HG02938 (cell line): ENCODE results near the gene TMEM269.

Experiments used
- ATAC-seq: cut with Tn5 transposase; IDR thresholded peaks from one replicate; pipeline ENCODE4 v1.9.1; 2021; ENCODE audit warnings: mild to moderate bottlenecking, moderate library complexity; ENCODE audit not compliant: unreplicated experiment

TMEM269 gene

DNA sequence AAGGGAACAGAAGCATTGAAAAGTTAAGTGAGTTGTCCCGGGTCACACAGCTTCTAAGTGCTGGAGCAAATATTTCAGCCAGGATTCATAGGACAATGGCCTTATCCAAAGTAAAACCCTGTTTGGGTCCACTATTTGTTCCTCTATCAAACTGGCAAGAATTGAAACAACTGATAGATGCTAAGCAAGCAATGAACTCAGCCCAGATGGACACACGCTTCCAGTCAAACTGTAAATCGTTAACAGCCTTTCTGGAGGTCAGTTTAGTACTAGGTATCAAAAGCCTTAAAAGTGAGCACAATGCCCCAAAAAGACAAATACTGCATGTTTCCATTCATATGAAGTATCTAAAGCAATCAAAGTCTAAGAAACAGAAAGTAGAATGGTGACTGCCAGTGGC is 33.2 kb downstream of the TMEM269 start:
- no peak for ATAC-seq

DNA sequence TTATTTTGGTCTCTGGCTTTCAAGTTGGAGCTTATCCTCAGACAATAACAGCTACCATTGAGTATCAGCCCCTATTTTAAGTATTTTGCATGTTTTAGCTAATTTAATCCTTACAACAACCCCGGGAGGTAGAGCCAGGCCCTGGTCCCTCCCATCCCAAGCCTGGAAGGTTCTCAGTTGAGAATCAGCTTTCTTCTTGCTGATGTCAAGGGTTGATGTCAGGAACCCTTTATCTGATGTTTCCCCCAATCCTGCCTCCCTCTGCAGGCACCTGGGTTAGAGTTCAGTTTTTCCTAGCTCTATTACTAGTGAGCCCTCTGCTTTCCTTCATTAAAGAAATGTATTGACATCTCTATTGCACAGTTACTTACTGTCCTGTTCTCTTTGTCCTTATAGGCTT is 36.0 kb downstream of the TMEM269 start:
- no peak for ATAC-seq

DNA sequence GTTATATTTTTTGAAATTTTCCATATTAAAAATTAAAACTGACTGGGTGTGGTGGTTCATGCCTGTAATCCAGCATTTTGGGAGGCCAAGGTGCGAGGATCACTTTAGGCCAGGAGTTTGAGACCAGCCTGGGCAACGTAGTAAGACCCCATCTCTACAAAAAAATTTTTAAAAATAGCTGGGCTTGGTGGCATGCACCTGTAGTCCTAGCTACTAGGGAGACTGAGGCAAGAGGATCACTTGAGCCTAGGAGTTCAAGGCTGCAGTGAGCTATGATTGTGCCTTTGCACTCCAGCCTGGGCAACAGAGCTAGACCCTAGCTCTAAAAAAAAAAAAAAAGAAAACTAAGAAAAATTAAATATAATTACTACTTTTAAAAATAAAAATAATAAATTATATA is 36.9 kb downstream of the TMEM269 start:
- ATAC-seq, result no peak

DNA sequence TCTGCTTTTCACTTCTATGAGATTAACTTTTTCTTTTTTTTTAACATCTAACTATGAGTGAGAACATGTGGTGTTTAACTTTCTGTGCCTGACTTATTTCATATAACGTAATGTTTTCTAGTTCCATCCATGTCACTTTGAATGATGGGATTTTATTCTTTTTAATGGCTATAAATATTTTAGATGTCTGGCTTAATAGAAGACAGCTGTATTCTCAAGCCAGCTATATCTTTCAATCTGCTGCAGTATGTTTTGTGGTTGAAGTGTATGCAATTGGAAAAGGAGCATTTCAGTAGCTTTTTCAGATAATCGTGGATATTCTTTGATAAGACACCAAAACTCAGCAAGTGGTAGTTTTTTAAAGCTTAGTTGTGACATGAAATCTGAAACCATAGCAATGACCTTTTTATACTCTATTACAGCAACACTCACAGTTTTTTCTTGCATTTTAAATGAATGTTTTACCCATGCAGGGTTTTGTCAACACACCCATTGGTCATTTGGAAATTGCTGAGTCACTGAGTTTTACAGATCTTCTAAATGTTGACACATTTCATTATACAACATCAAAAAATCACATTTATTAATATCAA is 38.1 kb downstream of the TMEM269 start:
- no peak for ATAC-seq

DNA sequence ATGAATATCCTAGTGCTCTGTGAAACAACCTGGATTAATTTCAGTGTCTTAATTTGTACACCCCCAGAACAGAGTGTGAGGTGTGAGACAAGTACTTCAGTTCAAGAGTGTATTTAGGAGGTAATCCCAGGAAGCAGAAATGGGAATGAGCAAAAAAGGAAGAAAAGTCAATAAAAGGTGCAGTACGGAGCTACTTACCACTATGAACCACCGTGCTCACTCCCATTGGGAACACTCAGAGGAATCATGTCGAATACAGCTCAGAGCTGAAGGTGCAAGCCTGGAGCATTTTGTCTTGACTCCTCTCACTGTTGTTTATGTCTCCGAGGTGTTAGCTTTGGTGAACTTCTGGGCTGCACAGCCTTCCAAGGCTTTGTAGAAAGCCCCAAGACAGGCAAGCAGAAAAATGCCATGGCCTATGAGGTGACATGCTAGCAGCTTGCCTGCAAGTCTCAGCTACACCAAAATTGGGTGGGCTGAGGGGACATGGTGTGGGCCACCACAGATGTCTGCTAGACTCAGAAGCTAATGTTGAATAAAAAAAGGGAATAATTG is 39.8 kb downstream of the TMEM269 start:
- no peak for ATAC-seq

DNA sequence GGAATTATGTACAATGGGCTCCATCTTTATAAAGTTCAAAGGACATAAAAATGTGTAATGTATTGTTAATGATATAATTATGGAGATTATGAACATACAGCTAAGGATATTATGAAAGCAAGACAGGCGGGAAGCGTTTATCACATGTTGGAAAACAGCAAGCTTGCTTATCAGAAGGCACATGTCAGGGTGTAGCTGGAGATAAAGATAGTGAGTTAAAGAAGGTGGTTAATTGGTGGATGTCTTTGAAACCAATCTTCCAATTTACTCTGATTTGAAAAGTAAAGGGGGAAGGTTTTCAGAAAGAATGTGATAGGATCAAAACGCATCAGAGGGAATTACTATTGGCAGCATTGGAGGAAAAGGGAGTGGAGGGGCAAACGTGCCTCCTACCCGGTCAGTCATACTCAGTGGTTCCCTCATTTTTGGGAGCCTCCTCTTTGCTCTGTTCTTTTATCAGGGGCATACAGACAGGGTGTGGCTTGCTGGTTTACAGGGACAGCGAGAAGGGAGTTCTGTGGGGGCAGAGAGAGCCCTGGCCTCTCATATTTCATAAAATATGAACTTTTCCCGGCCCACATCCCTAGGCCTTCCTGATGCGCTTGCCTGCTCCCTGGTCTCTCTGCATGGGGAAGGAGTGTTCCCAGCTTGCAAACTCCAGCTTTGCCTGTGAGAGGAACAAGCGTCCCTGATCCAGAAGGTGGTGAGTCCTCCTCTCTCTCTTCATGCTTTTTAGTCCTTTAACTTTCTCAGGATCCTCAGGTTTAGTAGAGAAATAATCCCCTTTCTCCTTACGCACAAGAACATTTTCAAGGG is 40.5 kb downstream of the TMEM269 start:
- no peak for ATAC-seq

DNA sequence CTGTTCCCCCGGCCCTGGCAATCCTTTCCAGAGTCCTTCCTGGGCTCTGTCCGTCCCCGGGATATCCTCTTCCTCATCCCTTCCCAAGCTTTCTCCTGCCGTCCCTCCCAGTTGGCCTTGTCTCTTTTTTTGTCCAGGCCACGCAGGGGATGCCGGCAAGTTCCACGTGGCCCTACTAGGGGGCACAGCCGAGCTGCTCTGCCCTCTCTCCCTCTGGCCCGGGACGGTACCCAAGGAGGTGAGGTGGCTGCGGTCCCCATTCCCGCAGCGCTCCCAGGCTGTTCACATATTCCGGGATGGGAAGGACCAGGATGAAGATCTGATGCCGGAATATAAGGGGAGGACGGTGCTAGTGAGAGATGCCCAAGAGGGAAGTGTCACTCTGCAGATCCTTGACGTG is 45.8 kb downstream of the TMEM269 start:
- ATAC-seq, result no peak

DNA sequence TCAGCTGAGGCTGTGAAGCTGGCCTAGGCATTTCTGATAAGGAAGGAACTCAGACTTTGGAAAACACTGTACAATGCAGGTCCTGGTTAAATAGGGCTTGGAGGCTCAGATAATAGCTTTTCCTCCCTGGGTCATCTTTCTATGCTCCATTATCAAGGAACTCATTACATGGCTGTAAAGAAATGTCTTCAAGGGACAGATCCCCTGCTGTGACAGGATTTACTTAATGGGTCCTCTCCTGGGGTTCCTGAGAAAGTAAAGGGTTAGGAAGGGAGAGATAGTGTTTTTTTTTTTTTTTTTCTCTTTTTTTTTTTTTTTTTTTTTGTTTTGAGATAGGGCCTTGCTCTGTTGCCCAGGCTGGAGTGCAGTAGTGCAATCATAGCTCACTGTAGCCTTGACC is 46.5 kb downstream of the TMEM269 start:
- ATAC-seq, result no peak

DNA sequence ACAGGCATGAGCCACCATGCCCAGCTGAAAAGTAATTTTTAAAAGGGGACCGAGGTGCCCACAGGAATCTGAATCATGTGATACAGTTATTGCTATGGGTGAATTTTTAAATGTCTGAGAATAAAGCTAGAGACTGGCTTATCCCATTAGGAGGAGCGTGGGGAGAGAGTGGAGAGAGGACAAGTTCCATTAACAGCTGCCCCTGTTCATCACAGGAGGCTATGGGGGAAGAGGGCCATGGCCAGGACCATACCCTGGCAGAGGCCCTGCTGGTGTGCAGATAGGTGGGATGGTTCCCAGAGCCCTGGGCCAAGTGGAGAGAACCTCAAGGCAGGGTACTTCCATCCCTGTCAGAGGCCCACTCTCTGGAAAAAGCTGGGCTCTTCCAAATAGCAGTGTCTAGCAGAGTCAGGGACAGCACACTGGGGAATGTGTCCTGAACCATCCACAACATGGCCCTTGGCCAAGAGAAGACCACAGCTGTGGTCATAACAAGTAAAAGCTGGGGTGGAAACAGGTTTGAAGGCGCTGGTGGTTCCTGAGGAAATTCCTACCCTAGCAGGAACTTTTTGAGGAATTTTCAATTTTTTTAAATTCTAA is 48.0 kb downstream of the TMEM269 start:
- no peak for ATAC-seq

DNA sequence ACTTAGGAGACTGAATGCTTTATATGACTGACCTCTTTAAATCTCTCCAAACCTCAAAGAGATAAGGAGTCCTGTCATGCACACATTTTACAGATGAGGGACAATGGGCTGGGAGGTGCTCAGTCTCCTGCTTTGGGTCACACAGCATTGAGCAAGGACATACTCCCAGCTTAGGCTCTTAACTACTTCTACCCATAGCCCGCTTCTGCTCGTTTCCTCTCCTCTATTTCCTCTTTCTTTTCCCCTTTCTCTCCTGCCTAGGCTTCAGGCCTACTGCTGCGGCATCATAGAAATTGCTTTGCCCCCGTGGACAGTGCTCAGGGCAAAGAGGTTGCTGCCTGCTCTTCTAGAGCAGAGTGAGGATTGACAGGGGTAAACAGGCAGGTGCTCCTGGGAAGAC is 49.2 kb downstream of the TMEM269 start:
- ATAC-seq, result no peak

DNA sequence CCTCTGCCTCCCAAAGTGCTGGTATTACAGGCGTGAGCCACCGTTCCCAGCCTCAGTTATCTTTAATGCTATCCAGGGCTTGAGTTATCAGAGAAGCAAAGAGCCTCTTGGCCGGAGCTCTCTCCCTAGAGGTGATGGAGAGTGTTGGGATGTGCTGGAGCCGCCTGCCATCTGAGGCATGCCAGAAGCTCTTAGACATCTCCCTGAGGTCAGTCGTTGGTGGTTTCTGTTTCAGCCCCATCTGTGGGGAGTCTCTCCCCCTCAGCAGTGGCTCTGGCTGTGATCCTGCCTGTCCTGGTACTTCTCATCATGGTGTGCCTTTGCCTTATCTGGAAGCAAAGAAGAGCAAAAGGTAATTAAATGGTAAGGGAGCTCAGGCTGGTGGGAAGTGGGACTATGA is 50.0 kb downstream of the TMEM269 start:
- no peak for ATAC-seq

DNA sequence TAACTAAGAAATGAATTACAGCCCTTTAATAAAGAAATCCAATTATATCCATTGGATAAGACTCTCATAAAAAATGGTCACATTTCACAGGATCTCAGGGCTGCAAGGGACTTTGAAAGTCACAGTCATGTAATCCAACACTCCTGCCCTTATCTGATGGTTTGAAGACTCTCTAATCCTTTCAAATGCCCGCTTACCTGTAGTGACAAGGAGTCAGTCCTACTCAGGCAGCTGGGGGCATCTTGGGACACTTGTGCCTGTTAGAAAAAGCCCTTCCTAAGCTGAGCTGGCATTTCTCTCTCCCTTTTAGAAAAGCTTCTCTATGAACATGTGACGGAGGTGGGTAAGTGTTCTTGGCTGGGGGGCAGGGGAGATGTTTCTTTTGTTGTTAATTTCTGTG is 50.6 kb downstream of the TMEM269 start:
- ATAC-seq, result no peak

DNA sequence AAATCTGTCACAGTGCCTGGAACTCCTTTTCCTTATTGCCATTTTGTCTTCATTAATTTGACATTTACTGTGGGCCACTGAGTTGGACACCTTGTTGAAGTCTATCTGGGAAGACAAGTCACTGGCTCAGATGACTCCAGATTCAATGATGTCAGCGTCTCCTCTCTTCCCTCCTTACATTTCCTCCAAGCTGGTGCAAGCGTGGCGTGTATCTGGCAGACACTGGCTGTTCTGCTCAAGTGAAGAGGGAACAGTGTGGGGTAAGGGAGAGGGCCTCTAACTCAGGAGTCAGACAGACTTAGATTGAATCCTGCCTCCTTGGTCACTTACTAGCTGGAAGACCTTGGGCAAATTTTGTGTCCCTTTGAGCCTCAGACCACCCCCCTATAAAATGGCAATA is 52.9 kb downstream of the TMEM269 start:
- ATAC-seq, result no peak

DNA sequence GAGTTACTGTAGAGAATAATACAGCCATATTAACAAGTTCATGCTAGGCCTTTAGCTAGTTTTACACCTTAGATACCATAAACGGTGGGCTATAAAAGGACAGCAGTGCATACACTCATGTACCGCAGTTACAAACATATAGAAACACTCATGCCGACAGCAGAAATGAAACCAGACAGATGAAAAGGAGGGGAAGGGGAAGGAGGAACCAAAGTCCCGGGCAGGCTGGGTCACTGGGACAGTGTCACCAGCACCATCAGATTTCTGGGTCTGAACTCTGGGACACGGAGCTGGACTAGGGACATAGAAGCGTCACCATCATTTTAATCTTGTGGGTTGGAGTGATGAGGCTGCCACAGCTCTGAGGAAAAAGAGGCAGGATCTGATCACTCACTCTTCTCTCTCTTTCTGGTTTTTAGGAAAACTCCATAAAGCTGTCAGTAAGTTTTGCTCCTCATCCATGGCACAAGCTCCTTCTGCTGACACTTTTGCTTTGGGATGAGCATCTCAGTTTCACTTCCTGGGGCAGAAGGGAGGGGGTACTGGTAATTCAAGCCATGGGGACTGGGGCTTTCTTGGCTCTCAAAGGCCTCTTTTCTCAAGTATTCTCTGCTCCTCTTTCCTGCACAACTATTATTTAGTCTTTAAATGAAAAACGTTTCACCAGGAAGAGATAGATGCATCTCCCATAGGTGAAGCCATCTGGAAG is 53.8 kb downstream of the TMEM269 start:
- no peak for ATAC-seq

DNA sequence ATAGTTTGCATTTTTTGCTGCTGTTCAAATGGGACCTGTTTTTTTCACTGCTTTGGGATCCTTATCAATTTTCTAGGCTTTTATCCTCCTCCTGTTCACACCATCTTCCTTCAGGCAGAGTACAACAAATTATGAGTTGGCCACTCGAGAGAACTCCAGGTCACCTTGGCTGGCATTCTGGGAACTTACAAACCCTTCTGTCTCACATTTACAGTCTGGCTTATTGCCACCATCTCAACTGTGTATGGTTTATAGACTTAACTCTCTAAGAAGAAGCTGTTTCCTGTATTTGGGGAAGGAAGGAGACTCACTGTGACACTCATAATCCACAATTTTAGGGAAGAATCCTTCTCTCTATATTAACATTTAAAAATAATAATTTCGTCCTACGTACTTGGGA is 56.2 kb downstream of the TMEM269 start:
- no peak for ATAC-seq

DNA sequence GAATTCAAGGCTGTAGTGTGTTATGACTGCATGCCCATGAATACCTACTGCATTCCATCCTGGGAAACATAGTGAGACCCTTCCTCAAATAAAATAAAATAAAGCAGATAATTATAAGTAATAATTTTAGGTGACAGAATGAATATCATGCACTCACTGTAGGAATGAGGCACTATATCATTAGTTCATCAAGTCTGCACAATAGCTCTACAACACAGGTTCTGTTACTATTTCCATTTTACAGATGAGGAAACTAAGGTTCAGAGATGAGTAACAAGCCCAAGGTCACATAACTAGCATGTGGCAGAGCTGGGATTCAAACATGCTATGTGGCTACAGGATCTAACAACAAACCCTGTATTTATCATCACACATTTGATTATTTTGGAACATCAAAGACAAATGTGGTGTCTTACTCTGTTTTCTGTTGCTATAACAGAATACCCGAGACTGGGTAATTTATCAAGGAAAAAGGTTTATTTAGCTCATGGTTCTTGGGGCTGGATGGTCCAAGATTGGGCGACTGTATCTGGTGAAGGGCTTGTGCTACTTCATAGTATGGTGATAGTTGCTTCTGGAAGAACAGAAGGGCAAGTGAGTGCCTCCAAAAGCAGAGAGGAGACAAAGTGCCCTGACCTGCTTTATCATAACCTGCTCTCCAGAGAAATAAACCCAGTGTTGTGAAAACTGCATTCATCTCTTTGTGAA is 56.8 kb downstream of the TMEM269 start:
- ATAC-seq, result no peak

DNA sequence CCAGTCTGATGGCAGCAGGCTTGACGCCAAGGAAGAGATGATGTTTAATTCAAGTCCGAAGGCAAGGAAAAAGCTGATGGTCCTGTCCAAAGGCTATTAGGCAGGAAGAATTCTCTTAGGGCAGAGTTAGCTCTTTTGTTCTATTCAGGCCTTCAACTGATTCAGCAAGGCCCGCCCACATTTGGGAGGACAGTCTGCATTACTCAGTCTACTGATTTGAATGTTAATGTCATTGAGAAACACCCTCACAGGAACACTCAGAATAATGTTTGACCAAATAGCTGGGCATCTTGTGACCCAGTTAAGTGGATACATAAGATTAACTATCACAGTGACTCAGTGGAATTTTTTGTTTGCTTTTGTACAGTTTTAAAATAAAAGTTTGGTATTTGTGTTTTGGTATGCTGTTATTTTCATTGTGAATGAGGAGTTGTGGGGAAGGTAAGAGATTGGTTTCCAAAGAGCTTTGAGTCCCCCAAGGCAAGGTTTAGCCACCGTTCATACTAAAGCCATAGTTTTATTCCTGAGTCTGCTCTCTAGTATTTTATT is 59.9 kb downstream of the TMEM269 start:
- ATAC-seq, result no peak

DNA sequence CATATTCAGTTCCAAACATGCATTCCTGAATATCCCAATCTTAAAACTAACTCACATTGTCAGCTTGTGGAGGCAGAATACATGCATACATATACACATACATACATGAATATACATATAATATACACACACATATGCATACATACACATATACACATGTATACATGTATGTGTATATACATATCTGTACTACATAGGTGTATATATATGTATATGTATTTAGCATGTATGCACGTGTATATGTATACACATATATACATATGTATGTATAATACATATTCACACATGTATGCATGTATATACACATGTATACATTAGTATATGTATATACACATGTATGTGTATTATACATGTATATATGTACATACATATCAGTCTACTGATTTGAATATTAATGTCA is 60.4 kb downstream of the TMEM269 start:
- no peak for ATAC-seq

DNA sequence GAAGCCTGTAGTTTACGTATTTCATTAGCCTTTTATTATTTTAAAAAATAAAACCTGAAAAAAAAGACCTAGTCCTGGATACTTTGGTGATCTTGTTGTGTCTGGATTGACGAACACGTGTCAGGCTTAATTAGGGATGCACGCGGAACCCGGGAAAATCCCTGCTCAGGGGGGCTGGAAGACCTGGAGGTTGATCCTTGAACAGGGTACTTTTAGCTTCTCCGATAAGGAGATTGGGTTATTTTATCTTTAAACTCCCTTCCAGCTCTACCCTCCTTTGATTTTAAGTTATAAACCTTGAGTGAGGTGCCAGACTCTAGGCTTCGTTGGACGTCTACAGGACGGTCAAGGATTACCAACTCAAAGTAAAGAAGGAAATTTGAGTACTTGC is 61.1 kb downstream of the TMEM269 start:
- peak; percentile 7 for ATAC-seq

DNA sequence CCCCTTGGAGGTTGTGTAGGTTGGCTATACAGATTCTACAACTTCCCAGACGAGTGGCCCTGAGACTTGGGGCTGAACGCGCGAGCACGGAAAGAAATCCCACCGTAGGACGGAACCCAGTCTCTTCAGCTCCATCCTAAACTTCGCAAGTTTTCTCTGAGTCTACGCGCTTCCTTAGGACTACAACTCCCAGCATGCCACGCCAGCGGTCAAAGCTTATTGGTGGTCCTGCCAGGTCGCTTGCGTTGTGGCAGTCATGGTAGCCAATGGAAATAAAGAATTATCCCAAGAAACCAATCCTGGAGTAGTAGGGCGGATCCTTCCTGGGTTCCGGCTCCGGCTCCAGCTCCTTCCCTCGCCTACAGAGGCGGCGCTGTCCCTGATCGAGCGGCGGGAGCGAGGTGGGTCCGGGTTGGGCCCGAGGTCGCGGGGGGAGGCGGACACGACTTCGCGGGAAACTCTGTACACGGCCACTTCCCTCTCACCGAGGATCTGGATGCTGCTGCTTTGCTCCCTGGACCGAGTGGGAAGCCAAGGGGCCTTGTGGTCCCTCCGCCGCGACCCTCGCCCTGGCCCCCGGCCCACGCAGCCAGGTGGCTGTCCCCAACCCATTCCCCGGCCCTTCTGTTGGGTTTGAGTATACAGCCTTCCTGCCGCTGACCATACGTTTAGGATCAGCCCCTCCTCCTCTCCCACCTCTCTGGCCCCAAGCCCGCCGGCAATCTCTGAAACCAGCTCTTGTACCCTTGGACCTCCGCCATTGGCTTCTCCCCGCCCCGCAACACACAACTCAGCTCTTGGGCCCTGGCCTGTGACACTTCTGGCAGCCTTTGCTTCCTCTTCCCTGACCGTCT is 61.7 kb downstream of the TMEM269 start, which contains the start of gene ZNF691:
Gene ZNF691 (plus strand): TSS at position 357 of the 854 bp plus-strand sequence. CDS start 3,046 bp downstream, outside the sequence.
- peak; percentile 95 for ATAC-seq
